CD4-positive, alpha-beta T cell treated with Interleukin-17A for 1 hour (primary cell): Measurements from ENCODE around the gene GABRE.
"Not testable (repeated sequence)": the region's sequence is repeated elsewhere in the genome, so short reads cannot be mapped to it uniquely, and the experiment has no call there.

Source experiments
- DNase-seq: peaks from one replicate; pipeline ENCODE4 v3.0.0-alpha.2; 2020

Gene GABRE

GRCh38 chrX:151962034-151962433 is 12.4 kb downstream of the GABRE start:
- no peak for DNase-seq

DNA sequence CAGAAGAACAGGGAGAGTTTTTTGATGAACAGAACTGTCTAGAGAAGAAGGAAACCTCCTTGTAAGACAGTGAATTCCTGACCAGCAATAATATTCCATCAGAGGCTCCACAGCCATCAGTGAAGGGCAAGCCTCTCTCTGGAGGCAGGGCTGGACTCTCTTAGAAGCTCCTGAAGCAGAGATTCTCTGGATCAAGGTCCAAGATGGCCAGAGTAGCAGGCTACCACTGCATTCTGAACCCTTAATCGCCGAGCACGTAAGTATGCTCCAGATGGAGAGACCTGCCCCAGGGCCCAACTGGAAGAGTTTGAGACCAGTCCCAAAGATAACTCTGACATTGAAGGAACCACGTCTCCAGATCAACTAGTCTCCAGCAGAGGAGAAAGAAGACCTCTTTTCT is 16.4 kb downstream of the GABRE start:
- DNase-seq, result no peak

- DNase-seq, result no peak
Measured at GRCh38 chrX:151954730-151955129, 19.7 kb downstream of the GABRE start.

DNA sequence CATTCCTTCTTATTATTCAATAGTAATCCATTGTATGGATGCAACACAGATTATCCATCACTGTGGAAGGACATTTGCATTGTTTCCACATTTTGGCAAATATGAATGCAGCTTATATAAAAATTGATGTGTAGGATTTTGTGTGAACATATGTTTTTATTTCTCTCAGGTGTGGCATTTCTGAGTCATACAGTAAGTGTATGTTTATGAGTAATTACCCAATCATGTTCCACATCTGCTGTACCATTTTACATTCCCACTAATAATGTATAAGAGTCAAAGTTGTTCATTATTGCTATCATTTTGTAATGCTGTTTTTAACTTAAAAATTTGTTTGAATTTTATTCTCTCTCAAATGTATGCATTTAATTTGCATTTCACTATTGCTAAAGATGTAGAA is 36.3 kb downstream of the GABRE start:
- no peak for DNase-seq

GRCh38 chrX:151935358-151935757 is 39.1 kb downstream of the GABRE start:
- no peak for DNase-seq

GRCh38 chrX:151929126-151929525 is 45.4 kb downstream of the GABRE start:
- no peak for DNase-seq

DNA sequence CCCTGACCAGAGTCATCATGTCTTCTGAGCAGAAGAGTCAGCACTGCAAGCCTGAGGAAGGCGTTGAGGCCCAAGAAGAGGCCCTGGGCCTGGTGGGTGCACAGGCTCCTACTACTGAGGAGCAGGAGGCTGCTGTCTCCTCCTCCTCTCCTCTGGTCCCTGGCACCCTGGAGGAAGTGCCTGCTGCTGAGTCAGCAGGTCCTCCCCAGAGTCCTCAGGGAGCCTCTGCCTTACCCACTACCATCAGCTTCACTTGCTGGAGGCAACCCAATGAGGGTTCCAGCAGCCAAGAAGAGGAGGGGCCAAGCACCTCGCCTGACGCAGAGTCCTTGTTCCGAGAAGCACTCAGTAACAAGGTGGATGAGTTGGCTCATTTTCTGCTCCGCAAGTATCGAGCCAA is 50.8 kb downstream of the GABRE start:
- DNase-seq, result no peak

- no peak for DNase-seq
Measured at GRCh38 chrX:151922692-151923091, 51.8 kb downstream of the GABRE start.

GRCh38 chrX:151921866-151922265 is 52.6 kb downstream of the GABRE start:
- no peak for DNase-seq

GRCh38 chrX:151921292-151921691 is 53.2 kb downstream of the GABRE start:
- no peak for DNase-seq

GRCh38 chrX:151920530-151920929 is 53.9 kb downstream of the GABRE start:
- DNase-seq, result no peak

GRCh38 chrX:151920101-151920500 is 54.4 kb downstream of the GABRE start:
- DNase-seq, result no peak

DNA sequence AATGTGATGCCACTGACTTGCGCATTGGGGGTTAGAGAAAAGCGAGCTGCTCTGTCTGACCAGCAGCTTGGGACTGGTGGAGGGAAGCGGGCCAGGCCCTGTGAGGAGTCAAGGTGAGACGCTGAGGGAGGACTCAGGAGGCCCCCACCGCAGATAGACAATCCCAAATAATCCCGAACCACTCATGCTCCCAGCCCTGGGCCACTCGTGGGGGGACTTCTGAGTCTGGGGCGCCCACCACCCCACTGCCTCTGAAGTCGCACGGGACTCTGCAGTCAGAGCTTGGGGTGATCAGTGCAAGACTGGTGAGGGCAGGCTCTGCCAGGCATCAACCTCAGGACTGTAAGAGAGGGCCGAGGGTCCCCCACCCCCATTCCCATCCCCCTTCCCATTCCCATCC is 54.9 kb downstream of the GABRE start:
- no peak for DNase-seq

DNA sequence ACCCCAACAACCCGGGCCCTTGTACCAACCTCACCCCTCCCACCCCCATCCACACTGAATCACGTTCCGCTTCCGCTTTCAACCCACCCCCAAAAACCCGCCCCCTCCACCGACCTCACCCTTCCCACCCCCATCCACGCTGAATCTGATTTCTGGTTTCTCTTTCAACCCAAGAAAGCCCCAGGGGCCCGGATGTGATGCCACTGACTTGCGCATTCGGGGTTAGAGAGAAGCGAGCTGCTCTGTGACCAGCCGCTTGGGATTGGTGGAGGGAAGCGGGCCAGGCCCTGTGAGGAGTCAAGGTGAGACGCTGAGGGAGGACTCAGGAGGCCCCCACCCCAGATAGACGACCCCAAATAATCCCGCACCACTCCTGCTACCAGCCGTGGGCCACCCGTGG is 55.7 kb downstream of the GABRE start:
- DNase-seq, result not testable (repeated sequence)

DNA sequence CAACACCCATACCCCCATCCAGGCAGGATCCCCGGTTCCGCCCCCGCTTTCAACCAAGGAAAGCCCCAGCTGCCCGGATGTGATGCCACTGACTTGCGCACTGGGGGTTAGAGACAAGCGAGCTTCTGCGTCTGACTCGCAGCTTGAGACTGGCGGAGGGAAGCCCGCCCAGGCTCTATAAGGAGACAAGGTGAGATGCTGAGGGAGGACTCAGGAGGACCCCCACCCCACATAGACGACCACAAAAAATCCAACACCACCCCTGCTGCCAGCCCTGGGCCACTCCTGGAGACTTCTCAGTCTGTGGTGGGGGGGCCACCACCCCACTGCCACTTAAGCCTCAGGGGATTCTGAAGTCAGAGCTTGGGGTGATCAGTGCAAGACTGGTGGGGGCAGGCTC is 61.7 kb downstream of the GABRE start, which contains the start of gene MAGEA4:
TSS of gene MAGEA4 (plus strand) at position 110 of the 400 bp plus-strand sequence. CDS start 10,776 bp downstream, outside the sequence.
- DNase-seq, result no peak

DNA sequence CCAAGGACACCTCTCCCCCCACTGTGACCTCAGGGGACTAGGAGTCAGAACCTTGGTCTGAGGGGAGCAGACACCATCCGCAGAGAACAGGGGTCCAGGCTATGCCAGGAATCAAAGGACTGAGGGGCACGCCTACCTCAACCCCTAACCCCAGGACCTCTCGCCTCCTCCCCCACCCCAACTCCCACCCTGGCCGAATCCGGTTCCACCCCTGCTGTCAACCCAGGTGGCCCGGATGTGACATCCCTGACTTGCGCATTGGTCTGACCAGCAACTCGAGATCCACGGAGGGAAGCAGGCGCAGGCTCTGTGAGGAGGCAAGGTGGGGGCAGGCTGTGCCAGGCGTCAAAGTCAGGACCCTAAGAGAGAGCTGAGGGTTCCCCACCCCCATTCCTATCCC is 62.3 kb downstream of the GABRE start:
- no peak for DNase-seq

DNA sequence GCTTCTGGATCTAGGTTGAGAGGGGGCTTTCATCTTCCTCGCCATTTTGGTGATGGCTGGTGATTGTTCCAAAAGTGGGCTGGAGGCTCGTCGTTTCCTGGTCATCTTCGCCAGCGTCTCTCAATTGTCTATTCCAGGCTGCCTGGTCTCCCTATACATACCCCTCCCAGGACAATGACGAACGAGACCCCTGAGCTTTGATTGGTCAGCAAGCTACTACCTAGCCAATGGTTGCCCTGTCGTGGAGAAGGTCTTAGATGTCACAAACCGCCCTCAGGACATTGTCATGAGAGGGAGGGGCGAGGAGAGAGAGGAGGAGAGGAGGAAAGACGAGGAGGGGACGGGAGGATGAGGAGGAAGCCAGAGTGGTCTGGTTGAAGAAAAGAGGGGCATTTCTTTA is 69.5 kb downstream of the GABRE start:
- DNase-seq, result no peak
